Adrenal gland (tissue), 5 donors: ENCODE results near the gene CPXM1.

ENCODE experiments used
- POLR2A ChIP-seq, 2 donors: fragments of 450-650 bp; IDR thresholded peaks; one replicate each; pipeline ENCODE4 v1.6.1; 2017; ENCODE audit warnings: antibody characterized with exemption in 2 of 2, mild to moderate bottlenecking in 2 of 2, moderate library complexity in 1 of 2
- TF ChIP-seq, protein P1 (sequence below), 6 experiments: fragments of 450-650 bp in 4 of 6; fragments of 200-600 bp in 2 of 6; sonication (generic) in 1 of 6; IDR thresholded peaks; 1 replicate in 5 of 6; 2 replicates in 1 of 6; pipeline versions ENCODE4 v1.5.1 to v1.8.0; 2016 to 2021; ENCODE audit warnings: antibody characterized with exemption in 6 of 6, mild to moderate bottlenecking in 2 of 6, moderate library complexity in 1 of 6
- donor health status: DM: no; HTN: no; CAD: no.

DNA sequence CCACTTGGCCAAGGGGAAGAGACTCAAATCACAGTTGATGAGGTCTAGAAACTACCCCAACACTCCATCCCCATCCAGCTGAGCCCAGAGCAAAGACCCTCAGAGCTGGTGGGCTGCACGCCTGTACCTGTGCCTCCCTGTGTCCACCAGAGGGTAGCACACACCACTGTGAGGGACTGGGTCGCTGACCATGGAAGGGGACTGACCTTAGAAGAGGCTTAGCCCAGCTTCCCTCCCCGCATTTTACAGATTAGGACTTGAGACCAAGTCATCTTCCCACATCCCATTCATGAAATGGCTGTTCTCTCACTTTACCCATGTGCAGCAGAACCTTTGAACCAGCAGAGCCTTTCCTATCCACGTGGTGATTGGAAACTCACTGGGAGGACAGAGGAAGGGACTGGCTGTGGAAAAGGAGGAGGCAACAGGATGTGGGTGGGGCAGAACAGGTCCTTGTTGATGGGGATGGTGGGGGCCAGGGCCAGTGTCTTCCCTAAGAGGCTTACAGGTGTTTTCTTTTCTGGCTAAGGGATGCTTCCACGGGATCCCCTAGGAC, 44.3 kb downstream of the CPXM1 start:
- TF ChIP-seq, protein P1, sequence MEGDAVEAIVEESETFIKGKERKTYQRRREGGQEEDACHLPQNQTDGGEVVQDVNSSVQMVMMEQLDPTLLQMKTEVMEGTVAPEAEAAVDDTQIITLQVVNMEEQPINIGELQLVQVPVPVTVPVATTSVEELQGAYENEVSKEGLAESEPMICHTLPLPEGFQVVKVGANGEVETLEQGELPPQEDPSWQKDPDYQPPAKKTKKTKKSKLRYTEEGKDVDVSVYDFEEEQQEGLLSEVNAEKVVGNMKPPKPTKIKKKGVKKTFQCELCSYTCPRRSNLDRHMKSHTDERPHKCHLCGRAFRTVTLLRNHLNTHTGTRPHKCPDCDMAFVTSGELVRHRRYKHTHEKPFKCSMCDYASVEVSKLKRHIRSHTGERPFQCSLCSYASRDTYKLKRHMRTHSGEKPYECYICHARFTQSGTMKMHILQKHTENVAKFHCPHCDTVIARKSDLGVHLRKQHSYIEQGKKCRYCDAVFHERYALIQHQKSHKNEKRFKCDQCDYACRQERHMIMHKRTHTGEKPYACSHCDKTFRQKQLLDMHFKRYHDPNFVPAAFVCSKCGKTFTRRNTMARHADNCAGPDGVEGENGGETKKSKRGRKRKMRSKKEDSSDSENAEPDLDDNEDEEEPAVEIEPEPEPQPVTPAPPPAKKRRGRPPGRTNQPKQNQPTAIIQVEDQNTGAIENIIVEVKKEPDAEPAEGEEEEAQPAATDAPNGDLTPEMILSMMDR (IDR thresholded peaks at IDR 0.05), result peak in 5 of 6 experiments; percentile 16 to 50 (median 40)
- TF ChIP-seq POLR2A (IDR thresholded peaks at IDR 0.05), result no peak
